GM19397 (cell line): ENCODE measurements around the gene CYP3A5.
"Not testable (repeated sequence)": the region's sequence is repeated elsewhere in the genome, so short reads cannot be mapped to it uniquely, and the experiment has no call there.

Source experiments
- ATAC-seq: cut with Tn5 transposase; IDR thresholded peaks from one replicate; pipeline ENCODE4 v1.9.1; 2021; ENCODE audit warnings: mild to moderate bottlenecking, moderate library complexity; ENCODE audit not compliant: unreplicated experiment

The CYP3A5 gene

GRCh38 chr7:99679400-99680191 lies at the start of gene CYP3A5:
Gene CYP3A5 (minus strand): TSS chr7:99679996. CDS start chr7:99679896, 100 bp downstream.
- ATAC-seq = no peak

- ATAC-seq = no peak
Observed at GRCh38 chr7:99728615-99729014, 48.8 kb upstream of the CYP3A5 start.

- ATAC-seq = not testable (repeated sequence)
Observed at GRCh38 chr7:99723201-99723600, 43.4 kb upstream of the CYP3A5 start.

- no peak for ATAC-seq
Observed at GRCh38 chr7:99720800-99721595, 41.2 kb upstream of the CYP3A5 start.

- no peak for ATAC-seq
Observed at GRCh38 chr7:99719996-99720769, 40.4 kb upstream of the CYP3A5 start.

GRCh38 chr7:99713995-99714570 lies 34.3 kb upstream of the CYP3A5 start:
- ATAC-seq = no peak

GRCh38 chr7:99709838-99710578 lies 30.2 kb upstream of the CYP3A5 start:
- no peak for ATAC-seq

- no peak for ATAC-seq
Observed at GRCh38 chr7:99709260-99709659, 29.5 kb upstream of the CYP3A5 start.

- ATAC-seq = no peak
Observed at GRCh38 chr7:99707096-99707495, 27.3 kb upstream of the CYP3A5 start.

GRCh38 chr7:99699946-99700345 lies 20.1 kb upstream of the CYP3A5 start:
- no peak for ATAC-seq

- not testable (repeated sequence) for ATAC-seq
Observed at GRCh38 chr7:99698867-99699730, 19.3 kb upstream of the CYP3A5 start.

GRCh38 chr7:99694912-99695304 lies 15.1 kb upstream of the CYP3A5 start:
- ATAC-seq = no peak

GRCh38 chr7:99694201-99694911 lies 14.6 kb upstream of the CYP3A5 start:
- no peak for ATAC-seq

GRCh38 chr7:99693427-99694200 lies 13.8 kb upstream of the CYP3A5 start:
- ATAC-seq = no peak

- ATAC-seq = no peak
Observed at GRCh38 chr7:99693100-99693426, 13.3 kb upstream of the CYP3A5 start.

- ATAC-seq = not testable (repeated sequence)
Observed at GRCh38 chr7:99692563-99692962, 12.8 kb upstream of the CYP3A5 start.

GRCh38 chr7:99691658-99692057 lies 11.9 kb upstream of the CYP3A5 start:
- ATAC-seq = not testable (repeated sequence)

- not testable (repeated sequence) for ATAC-seq
Observed at GRCh38 chr7:99690918-99691317, 11.1 kb upstream of the CYP3A5 start.
